ENCODE results near the gene MAF.

DNA sequence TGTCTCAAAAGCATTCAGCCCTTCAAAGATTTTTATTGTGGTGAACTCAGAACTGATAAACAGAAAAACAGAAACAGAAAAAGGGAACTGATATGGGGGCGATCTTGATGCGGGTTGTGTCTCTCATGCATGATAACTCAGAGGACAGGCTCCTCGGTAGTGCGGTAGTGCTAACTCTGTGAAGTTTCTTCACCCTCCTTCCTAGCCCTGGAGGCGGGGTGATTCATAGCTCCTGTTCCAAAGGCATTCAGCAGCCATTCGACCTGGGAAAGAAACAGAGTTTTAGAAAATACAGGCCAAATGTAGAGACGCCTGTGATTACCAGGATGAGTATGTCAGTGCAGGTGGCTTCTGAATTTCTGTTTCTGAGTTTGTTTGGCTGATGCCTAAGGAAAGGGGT lies 5.5 kb upstream of the MAF start:
- TF ChIP-seq CTCF (IDR thresholded peaks at IDR 0.05; ENCODE audit: low read depth, low read length) (no peak), POLR2A (IDR thresholded peaks at IDR 0.05; ENCODE audit: extremely low read depth, insufficient read length) (no peak)
